Heart left ventricle (tissue), 13 donors: Measurements from ENCODE around the gene CHST11.

Experiments
- CTCF ChIP-seq, 12 donors: fragments of 200-600 bp; sonication (generic) in 4 of 12; IDR thresholded peaks; one replicate each; pipeline versions ENCODE4 v1.5.0 to v1.8.0; 2018 to 2022; ENCODE audit warnings: antibody characterized with exemption in 12 of 12, mild to moderate bottlenecking in 5 of 12
- POLR2A ChIP-seq, 2 donors: fragments of 450-650 bp; IDR thresholded peaks; one replicate each; pipeline ENCODE4 v1.6.1; 2017; ENCODE audit warnings: antibody characterized with exemption in 2 of 2, mild to moderate bottlenecking in 2 of 2, moderate library complexity in 2 of 2
- donor health status: ischemic (EF 13 %, LVEDD 7.1; RV severe dilation, severe dysfunction).
- donor health status: DM: no; HTN: yes; CAD: no.
- donor health status: DM: no; HTN: no; CAD: no.
- donor health status: ischemic (EF 25% LVEDD 6.9; RV normal size, moderate dysfunction).
- donor health status: ischemic (EF 25% LVEDD 5.7; RV mildly dilated, moderate dysfunction).
- donor health status: ischemic (EF 35%, LVEDD 5.7; RV mildly dilated, moderate dysfunction).
- donor health status: nonischemic (EF 11% LVEDD 7.7; RV severe dilation, severe dysfunction).
- donor health status: DM: yes; HTN: yes; CAD: no.
- donor health status: PGD.
- donor health status: ischemic (EF 29% LVEDD 5.4; RV normal size, mild dysfunction).
- donor health status: nonischemic (EF 23%, LVEDD 6.1; RV moderate dilation, normal function).

GRCh38 chr12:104694161-104694560 lies 237.4 kb downstream of the CHST11 start:
- TF ChIP-seq CTCF (IDR thresholded peaks at IDR 0.05) (no peak), POLR2A (IDR thresholded peaks at IDR 0.05) (no peak)
